ENCODE data around the gene BSDC1.

The BSDC1 gene

DNA sequence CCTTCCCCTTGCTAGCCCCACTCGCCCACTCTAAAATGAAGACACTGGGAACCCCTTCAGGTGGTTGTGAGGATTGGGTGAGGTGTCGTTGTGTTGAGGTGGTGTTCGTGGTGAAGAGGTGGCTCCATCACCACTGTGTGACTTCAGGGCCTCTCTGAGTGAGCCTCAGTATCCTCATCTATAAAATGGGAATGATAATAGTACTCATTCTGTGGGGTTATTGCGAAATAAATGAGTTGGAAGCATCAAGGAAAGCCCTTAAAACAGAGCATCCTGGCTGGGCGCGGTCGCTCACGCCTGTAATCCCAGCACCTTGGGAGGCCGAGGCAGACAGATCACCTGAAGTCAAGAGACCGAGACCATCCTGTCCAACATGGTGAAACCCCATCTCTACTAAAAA is 51.5 kb downstream of the BSDC1 start:
- no peak for DNase-seq (ENCODE audit: low read depth in 2 of 2)
- no peak overlapping the region for H3K4me3 ChIP-seq (replicated peaks in 1 of 2; ENCODE audit: low read depth in 2 of 2, low read length in 2 of 2)
- TF ChIP-seq, protein P1, sequence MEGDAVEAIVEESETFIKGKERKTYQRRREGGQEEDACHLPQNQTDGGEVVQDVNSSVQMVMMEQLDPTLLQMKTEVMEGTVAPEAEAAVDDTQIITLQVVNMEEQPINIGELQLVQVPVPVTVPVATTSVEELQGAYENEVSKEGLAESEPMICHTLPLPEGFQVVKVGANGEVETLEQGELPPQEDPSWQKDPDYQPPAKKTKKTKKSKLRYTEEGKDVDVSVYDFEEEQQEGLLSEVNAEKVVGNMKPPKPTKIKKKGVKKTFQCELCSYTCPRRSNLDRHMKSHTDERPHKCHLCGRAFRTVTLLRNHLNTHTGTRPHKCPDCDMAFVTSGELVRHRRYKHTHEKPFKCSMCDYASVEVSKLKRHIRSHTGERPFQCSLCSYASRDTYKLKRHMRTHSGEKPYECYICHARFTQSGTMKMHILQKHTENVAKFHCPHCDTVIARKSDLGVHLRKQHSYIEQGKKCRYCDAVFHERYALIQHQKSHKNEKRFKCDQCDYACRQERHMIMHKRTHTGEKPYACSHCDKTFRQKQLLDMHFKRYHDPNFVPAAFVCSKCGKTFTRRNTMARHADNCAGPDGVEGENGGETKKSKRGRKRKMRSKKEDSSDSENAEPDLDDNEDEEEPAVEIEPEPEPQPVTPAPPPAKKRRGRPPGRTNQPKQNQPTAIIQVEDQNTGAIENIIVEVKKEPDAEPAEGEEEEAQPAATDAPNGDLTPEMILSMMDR (IDR thresholded peaks at IDR 0.05; ENCODE audit: low read depth, low read length), result no peak

DNA sequence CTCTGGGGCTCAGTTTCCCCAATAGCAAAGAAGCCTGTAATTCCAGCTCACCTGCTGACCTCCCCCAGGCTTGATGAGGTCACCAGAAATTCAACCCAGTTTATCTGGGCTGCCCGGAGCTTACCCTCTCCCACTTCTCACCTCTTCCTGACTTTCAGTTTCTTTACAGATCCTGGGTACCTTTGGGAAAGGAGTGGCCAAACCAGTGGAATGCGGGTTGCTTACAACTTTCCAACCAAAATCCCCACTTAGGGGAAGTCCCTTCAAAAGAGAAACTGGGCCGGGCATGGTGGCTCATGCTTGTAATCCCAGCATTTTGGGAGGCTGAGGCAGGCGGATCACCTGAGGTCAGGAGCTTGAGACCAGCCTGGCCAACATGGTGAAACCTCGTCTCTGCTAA is 52.3 kb downstream of the BSDC1 start:
- TF ChIP-seq, protein P1 (IDR thresholded peaks at IDR 0.05; ENCODE audit: low read depth, low read length), result no peak
- H3K4me3 ChIP-seq (replicated peaks in 1 of 2; ENCODE audit: low read depth in 2 of 2, low read length in 2 of 2), result no peak overlapping the region
- DNase-seq (ENCODE audit: low read depth in 2 of 2), result no peak

DNA sequence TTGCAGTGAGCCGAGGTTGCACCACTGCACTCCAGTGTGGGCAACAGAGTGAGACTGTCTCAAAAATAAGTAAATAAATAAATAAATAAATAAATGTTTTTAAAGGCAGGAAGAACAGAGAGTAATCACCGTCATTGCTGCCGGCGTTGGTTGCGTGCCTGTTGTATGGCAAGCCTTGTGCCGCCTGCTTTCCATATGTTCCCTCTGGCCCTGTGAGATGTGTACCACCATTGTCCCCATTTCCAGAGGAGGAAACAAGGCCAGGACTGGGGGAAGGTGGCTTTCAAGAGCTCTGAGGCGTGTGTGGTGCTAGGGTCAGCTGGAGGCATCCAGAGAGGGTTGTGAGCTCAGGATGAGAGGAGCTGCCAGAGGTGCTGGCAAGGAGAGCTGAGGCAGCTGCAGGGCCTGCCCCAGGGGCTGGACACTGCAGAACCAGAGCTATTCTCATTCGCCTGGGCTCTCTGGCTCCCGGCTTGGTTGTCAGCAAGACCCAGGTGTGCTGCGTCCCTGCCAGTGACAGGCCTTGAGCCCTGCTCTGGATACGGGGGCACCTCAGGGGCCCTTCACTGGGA is 53.0 kb downstream of the BSDC1 start:
- H3K4me3 ChIP-seq (replicated peaks in 1 of 2; ENCODE audit: low read depth in 2 of 2, low read length in 2 of 2), result no peak overlapping the region
- TF ChIP-seq, protein P1 (IDR thresholded peaks at IDR 0.05; ENCODE audit: low read depth, low read length), result no peak
- no peak for DNase-seq (ENCODE audit: low read depth in 2 of 2)

DNA sequence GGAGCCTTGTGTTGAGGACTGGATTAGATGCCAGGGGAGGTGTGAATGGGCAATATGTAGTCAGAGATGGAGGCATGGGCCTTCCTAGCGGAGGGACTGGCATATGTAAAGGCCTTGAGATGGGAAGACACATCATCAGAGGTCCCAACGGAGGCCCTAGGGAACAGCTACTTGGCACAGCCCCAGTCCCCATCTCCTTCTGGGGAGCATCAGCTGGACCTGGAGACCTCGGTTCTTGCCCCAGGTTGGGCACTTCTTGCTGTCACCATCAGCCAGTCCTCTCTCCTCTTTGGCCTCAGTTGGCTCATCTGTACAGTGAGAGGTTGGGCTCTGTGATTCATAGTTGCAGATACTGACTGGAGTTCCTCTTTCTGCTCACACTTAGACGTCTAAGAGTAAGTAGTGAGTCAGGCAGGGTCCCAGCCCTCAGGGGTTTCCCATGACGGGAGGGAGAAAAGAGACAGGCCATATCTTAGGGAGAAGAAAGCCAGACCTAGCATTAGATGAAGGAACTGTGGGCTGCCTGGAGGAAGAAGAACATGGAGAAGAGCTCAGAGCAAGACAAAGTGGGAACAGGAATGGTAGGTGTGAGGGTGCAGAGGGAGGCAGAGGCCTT is 54.8 kb downstream of the BSDC1 start:
- no peak overlapping the region for H3K4me3 ChIP-seq (replicated peaks in 1 of 2; ENCODE audit: low read depth in 2 of 2, low read length in 2 of 2)
- DNase-seq (ENCODE audit: low read depth in 2 of 2), result peak; percentile 54 to 78
- TF ChIP-seq, protein P1 (IDR thresholded peaks at IDR 0.05; ENCODE audit: low read depth, low read length), result no peak

DNA sequence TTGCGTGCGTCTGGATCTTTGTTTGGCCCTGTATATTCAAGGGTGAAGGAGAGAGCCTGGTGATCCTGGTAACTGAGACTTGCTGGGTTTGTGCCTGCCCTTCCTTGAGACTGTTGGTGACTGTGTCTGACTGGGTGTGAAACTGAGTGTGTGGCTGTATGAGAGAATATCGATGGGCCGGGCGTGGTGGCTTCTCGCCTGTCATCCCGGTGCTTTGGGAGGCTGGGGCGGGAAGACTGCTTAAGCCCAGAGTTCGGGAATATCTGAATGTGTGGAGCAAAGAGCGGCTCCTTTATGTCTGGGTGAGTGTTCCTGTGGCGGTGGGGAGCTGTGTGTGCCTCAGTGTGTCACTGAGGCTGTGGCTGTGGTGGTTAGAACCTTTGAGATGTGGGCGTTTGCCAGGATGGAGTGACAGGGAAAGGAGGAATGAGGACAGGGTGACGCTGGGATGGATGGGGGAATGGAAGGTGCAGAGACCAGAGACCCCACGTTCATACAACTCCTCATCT is 55.5 kb downstream of the BSDC1 start:
- no peak for DNase-seq (ENCODE audit: low read depth in 2 of 2)
- TF ChIP-seq, protein P1 (IDR thresholded peaks at IDR 0.05; ENCODE audit: low read depth, low read length), result no peak
- no peak overlapping the region for H3K4me3 ChIP-seq (replicated peaks in 1 of 2; ENCODE audit: low read depth in 2 of 2, low read length in 2 of 2)

DNA sequence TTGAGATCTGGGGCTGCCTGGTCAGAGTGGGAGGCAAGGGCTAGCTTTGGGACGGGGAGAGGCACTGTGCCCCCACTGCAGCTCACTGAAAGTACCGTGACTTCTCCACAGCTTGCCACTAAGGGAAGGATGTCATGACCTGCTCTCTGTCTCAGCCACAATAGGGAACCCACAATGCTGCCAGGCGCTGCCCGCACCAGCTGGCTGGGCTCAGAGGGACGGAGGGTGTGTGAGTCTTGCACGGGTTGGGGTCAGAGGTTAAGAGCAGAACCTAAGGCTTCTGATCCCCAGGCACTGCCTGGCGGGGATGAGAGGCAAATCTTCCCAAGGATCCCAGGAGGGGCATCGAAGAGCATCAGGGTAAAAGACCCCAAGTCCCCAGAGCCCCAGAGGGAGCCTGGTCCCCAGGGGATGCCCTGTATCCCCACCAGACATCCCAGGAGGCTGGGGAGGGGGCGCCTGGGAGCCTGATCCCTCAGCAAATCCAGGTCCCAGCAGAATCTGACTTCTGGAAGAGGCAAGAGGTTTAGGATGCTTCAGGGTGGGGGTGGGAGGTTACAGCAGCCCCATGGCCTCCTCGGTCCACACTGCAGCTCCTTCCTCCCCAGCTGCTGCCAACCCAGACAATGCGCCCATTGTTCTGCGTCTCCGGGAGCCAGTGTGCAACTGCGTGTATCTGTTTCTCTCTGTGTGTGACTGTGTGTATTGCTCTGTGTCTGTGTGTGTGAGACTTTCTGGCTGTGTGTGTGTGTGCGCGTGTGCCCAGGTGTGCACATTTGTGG is 56.2 kb downstream of the BSDC1 start:
- TF ChIP-seq, protein P1 (IDR thresholded peaks at IDR 0.05; ENCODE audit: low read depth, low read length), result no peak
- DNase-seq (ENCODE audit: low read depth in 2 of 2), result peak; percentile 43 to 66
- H3K4me3 ChIP-seq (replicated peaks in 1 of 2; ENCODE audit: low read depth in 2 of 2, low read length in 2 of 2), result no peak overlapping the region

All from cardiac fibroblast (primary cell).